HEK293 (cell line): Measurements from ENCODE around the gene TP73.

ENCODE experiments used
- CTCF ChIA-PET: fragments of 350-600 bp; formaldehyde crosslinking; extraction: SDS; loops from one replicate; lab custom pipeline; 2021; ENCODE audit warnings: antibody characterized with exemption; lab: Yijun Ruan, JAX
- POLR2A ChIA-PET: fragments of 300-600 bp; formaldehyde crosslinking; extraction: SDS; loops from one replicate; lab custom pipeline; 2020; ENCODE audit warnings: antibody characterized with exemption, inconsistent platforms; lab: Yijun Ruan, JAX
- H3K27ac ChIP-seq: fragments of 200-500 bp; sonication (Bioruptor generic); 2 replicates; pipeline ENCODE4 v1.5.1; 2014; ENCODE audit warnings: low read depth, low read length, control low read depth, inconsistent platforms; ENCODE audit errors: extremely low read depth
- H3K36me3 ChIP-seq, 2 experiments: fragments of 200-500 bp in 1 of 2; sonication (Bioruptor generic) in 1 of 2; 1 replicate in 1 of 2; 2 replicates in 1 of 2; pipeline ENCODE4 v1.5.1; 2014 to 2017; ENCODE audit warnings: inconsistent platforms in 2 of 2, low read length in 2 of 2; ENCODE audit not compliant: control insufficient read depth in 2 of 2, insufficient read depth in 1 of 2
- H3K4me1 ChIP-seq: fragments of 200-500 bp; sonication (Bioruptor generic); 2 replicates; pipeline ENCODE4 v1.5.1; 2014; ENCODE audit warnings: mild to moderate bottlenecking, low read length, inconsistent platforms; ENCODE audit not compliant: control insufficient read depth, insufficient read depth
- H3K4me3 ChIP-seq: 2 replicates; pipeline ENCODE4 v1.5.1; 2011; ENCODE audit warnings: low read depth, mild to moderate bottlenecking, control low read depth, low read length, moderate library complexity
- H3K9me3 ChIP-seq: fragments of 200-500 bp; sonication (Bioruptor generic); 2 replicates; pipeline ENCODE4 v1.5.1; 2014; ENCODE audit warnings: low read depth, low read length, inconsistent platforms; ENCODE audit not compliant: control insufficient read depth, insufficient read depth
- BCL11B ChIP-seq: fragments of 450-650 bp; formaldehyde crosslinking; IDR thresholded peaks from 2 replicates; pipeline ENCODE4 v1.5.1; 2016; ENCODE audit warnings: low read depth, missing biosample characterization, missing genetic modification characterization
- KLF9 ChIP-seq: fragments of 450-650 bp; formaldehyde crosslinking; IDR thresholded peaks from 2 replicates; pipeline ENCODE4 v1.5.1; 2016; ENCODE audit warnings: missing biosample characterization, missing genetic modification characterization, low read depth
- OSR2 ChIP-seq: fragments of 450-650 bp; formaldehyde crosslinking; IDR thresholded peaks from 2 replicates; pipeline ENCODE4 v1.5.1; 2016; ENCODE audit warnings: missing biosample characterization, missing genetic modification characterization
- SCRT1 ChIP-seq: fragments of 450-650 bp; formaldehyde crosslinking; IDR thresholded peaks from 2 replicates; pipeline ENCODE4 v1.5.1; 2016; ENCODE audit warnings: missing biosample characterization, missing genetic modification characterization, borderline replicate concordance
- TRIM28 ChIP-seq: IDR thresholded peaks from 2 replicates; pipeline ENCODE4 v1.6.1; 2011; ENCODE audit warnings: low read length, control low read depth, borderline replicate concordance
- WT1 ChIP-seq: fragments of 450-650 bp; formaldehyde crosslinking; IDR thresholded peaks from 2 replicates; pipeline ENCODE4 v1.5.1; 2016; ENCODE audit warnings: missing biosample characterization, missing genetic modification characterization
- YY1 ChIP-seq: fragments of 450-650 bp; formaldehyde crosslinking; IDR thresholded peaks from 2 replicates; pipeline ENCODE4 v1.5.1; 2018; ENCODE audit warnings: missing biosample characterization, missing genetic modification characterization
- ZBTB10 ChIP-seq: fragments of 450-650 bp; formaldehyde crosslinking; IDR thresholded peaks from 2 replicates; pipeline ENCODE4 v1.5.1; 2016; ENCODE audit warnings: missing biosample characterization, missing genetic modification characterization
- ZBTB26 ChIP-seq: fragments of 450-650 bp; formaldehyde crosslinking; optimal IDR thresholded peaks from 2 replicates; pipeline ENCODE3; 2016; ENCODE audit warnings: missing biosample characterization, mild to moderate bottlenecking, missing genetic modification characterization
- ZFP37 ChIP-seq: fragments of 450-650 bp; formaldehyde crosslinking; IDR thresholded peaks from 2 replicates; pipeline ENCODE4 v1.5.1; 2016; ENCODE audit warnings: missing biosample characterization, missing genetic modification characterization
- ZFP41 ChIP-seq: fragments of 450-650 bp; formaldehyde crosslinking; IDR thresholded peaks from 2 replicates; pipeline ENCODE4 v1.5.1; 2016; ENCODE audit warnings: missing biosample characterization, missing genetic modification characterization, borderline replicate concordance
- ZNF121 ChIP-seq: fragments of 450-650 bp; formaldehyde crosslinking; IDR thresholded peaks from 2 replicates; pipeline ENCODE4 v1.5.1; 2016; ENCODE audit warnings: missing biosample characterization, missing genetic modification characterization
- ZNF140 ChIP-seq: fragments of 450-650 bp; formaldehyde crosslinking; IDR thresholded peaks from 2 replicates; pipeline ENCODE4 v1.5.1; 2016; ENCODE audit warnings: missing biosample characterization, missing genetic modification characterization
- ZNF157 ChIP-seq: fragments of 450-650 bp; formaldehyde crosslinking; IDR thresholded peaks from 2 replicates; pipeline ENCODE4 v1.5.1; 2016; ENCODE audit warnings: missing biosample characterization, missing genetic modification characterization
- ZNF184 ChIP-seq: fragments of 450-650 bp; IDR thresholded peaks from 2 replicates; pipeline ENCODE4 v1.5.1; 2018; ENCODE audit warnings: missing biosample characterization, mild to moderate bottlenecking, missing genetic modification characterization
- ZNF211 ChIP-seq: fragments of 450-650 bp; formaldehyde crosslinking; IDR thresholded peaks from 2 replicates; pipeline ENCODE4 v1.5.1; 2016; ENCODE audit warnings: low read depth, missing biosample characterization, missing genetic modification characterization
- ZNF26 ChIP-seq: fragments of 450-650 bp; formaldehyde crosslinking; IDR thresholded peaks from 2 replicates; pipeline ENCODE4 v1.5.1; 2016; ENCODE audit warnings: missing biosample characterization, missing genetic modification characterization
- ZNF311 ChIP-seq: fragments of 450-650 bp; formaldehyde crosslinking; IDR thresholded peaks from 2 replicates; pipeline ENCODE4 v1.5.1; 2017; ENCODE audit warnings: missing biosample characterization, missing genetic modification characterization, borderline replicate concordance
- ZNF324 ChIP-seq: fragments of 450-650 bp; formaldehyde crosslinking; IDR thresholded peaks from 2 replicates; pipeline ENCODE4 v1.5.1; 2016; ENCODE audit warnings: missing biosample characterization, missing genetic modification characterization
- ZNF416 ChIP-seq: fragments of 450-650 bp; formaldehyde crosslinking; IDR thresholded peaks from 2 replicates; pipeline ENCODE4 v1.5.1; 2016; ENCODE audit warnings: missing biosample characterization, missing genetic modification characterization
- ZNF544 ChIP-seq: fragments of 450-650 bp; formaldehyde crosslinking; IDR thresholded peaks from 2 replicates; pipeline ENCODE4 v1.5.0; 2017; ENCODE audit warnings: missing biosample characterization, missing genetic modification characterization
- ZNF548 ChIP-seq: fragments of 450-650 bp; formaldehyde crosslinking; IDR thresholded peaks from 2 replicates; pipeline ENCODE4 v1.5.1; 2016; ENCODE audit warnings: missing biosample characterization, missing genetic modification characterization
- ZNF560 ChIP-seq: fragments of 450-650 bp; formaldehyde crosslinking; IDR thresholded peaks from 2 replicates; pipeline ENCODE4 v1.5.1; 2017; ENCODE audit warnings: missing biosample characterization, missing genetic modification characterization, borderline replicate concordance
- ZNF610 ChIP-seq: fragments of 450-650 bp; formaldehyde crosslinking; IDR thresholded peaks from 2 replicates; pipeline ENCODE4 v1.5.1; 2016; ENCODE audit warnings: missing biosample characterization, missing genetic modification characterization, borderline replicate concordance
- ZNF654 ChIP-seq: fragments of 450-650 bp; formaldehyde crosslinking; IDR thresholded peaks from 2 replicates; pipeline ENCODE4 v1.5.1; 2016; ENCODE audit warnings: low read depth, missing biosample characterization, missing genetic modification characterization
- ZNF747 ChIP-seq: fragments of 450-650 bp; formaldehyde crosslinking; IDR thresholded peaks from 2 replicates; pipeline ENCODE4 v1.5.1; 2016; ENCODE audit warnings: missing biosample characterization, missing genetic modification characterization
- ZNF76 ChIP-seq: fragments of 450-650 bp; formaldehyde crosslinking; IDR thresholded peaks from 2 replicates; pipeline ENCODE4; 2016; ENCODE audit warnings: low read depth, missing biosample characterization, missing genetic modification characterization, borderline replicate concordance
- ZNF837 ChIP-seq: fragments of 450-650 bp; formaldehyde crosslinking; IDR thresholded peaks from 2 replicates; pipeline ENCODE4 v1.5.1; 2016; ENCODE audit warnings: missing biosample characterization, missing genetic modification characterization
- ZNF843 ChIP-seq: fragments of 450-650 bp; formaldehyde crosslinking; IDR thresholded peaks from 2 replicates; pipeline ENCODE4 v1.5.1; 2016; ENCODE audit warnings: missing biosample characterization, missing genetic modification characterization
- ZSCAN18 ChIP-seq: fragments of 450-650 bp; formaldehyde crosslinking; IDR thresholded peaks from 2 replicates; pipeline ENCODE4 v1.5.1; 2016; ENCODE audit warnings: missing biosample characterization, missing genetic modification characterization
- TF ChIP-seq, protein P1 (sequence below): sonication (generic); formaldehyde crosslinking; IDR thresholded peaks from 2 replicates; pipeline ENCODE4 v1.8.1; 2022; ENCODE audit warnings: mild to moderate bottlenecking, moderate library complexity, missing genetic modification reagents

TP73 gene

DNA sequence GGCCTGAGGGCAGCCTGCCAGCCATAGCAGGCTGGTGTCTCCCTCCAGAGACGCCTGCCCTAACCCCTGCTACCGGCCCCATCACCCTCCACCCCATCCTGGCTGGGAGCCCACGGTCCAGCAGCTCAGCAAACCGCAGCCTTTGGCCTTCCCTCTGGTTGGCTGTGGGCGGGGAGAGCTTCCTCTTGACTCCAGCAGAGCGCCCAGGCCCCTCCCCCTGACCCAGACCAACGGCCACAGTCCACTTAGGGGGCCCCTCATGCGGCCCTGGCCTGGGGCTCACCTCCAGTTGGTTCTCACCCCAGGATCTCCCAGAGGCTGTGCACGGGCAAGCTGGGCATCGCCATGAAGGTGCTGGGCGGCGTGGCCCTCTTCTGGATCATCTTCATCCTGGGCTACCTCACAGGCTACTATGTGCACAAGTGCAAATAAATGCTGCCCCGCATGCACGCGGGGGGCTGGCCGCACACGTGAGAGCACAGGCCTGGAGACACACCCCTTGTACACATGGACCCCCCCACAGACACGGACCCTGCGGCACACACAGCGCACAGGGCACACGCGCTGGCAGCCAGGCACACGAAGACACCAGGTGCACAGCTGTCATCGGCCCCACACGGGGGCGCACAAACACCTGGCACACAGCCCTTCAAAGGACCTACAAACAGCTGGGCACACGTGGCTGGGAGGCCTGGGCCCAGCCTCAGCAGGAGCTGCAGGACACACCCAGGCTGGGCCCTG, 123.3 kb downstream of the TP73 start:
- Histone ChIP-seq H3K27ac (no peak overlapping the region), H3K9me3 (no peaks in the 10 kb centered on the region), H3K4me1 (no peaks in the 10 kb centered on the region), H3K4me3 (no peak overlapping the region), H3K36me3 (peaks cover 0 to 28% of the 10 kb centered on the region in 2 experiments; a peak in 2 of 3 replicates)
- ChIA-PET POLR2A (interaction anchor here (1.5 to 2.0 kb wide), 3 partner anchors 14 to 21 kb away, joined by 3 to 7 read pairs (median 5); partner anchors contain the start of gene LRRC47), CTCF (interaction anchor here (0.6 to 2.0 kb wide), 7 partner anchors 9 to 354 kb away, joined by 3 to 10 read pairs (median 3); no protein-coding TSS in a partner anchor)
- TF ChIP-seq ZNF26 (tag by site-specific recombination) (no peak), TRIM28 (no peak), YY1 (no peak), BCL11B (tag by site-specific recombination) (no peak; the same call in 1 of the 2 replicates), ZNF324 (tag by site-specific recombination) (no peak), ZFP41 (tag by site-specific recombination) (no peak), ZNF654 (tag by site-specific recombination) (no peak), ZNF548 (tag by site-specific recombination) (no peak), SCRT1 (tag by site-specific recombination) (no peak), ZNF140 (tag by site-specific recombination) (no peak), ZNF747 (tag by site-specific recombination) (no peak), ZNF211 (tag by site-specific recombination) (no peak), ZNF416 (tag by site-specific recombination) (no peak), ZFP37 (tag by site-specific recombination) (no peak), ZNF544 (no peak), ZNF121 (tag by site-specific recombination) (no peak; the same call in 1 of the 2 replicates), WT1 (tag by site-specific recombination) (no peak), OSR2 (no peak), ZNF843 (tag by site-specific recombination) (no peak), ZBTB10 (peak; percentile 71; the same call in 1 of the 2 replicates), ZBTB26 (peak; percentile 23), ZNF837 (tag by site-specific recombination) (no peak), KLF9 (peak; percentile 77), ZSCAN18 (no peak), ZNF157 (tag by site-specific recombination) (no peak), ZNF311 (tag by site-specific recombination) (no peak), ZNF184 (tag by site-specific recombination) (no peak), ZNF560 (tag by site-specific recombination) (no peak), ZNF76 (tag by site-specific recombination) (peak; percentile 17; the same call in 1 of the 2 replicates), ZNF610 (tag by site-specific recombination) (no peak)
- TF ChIP-seq, protein P1, sequence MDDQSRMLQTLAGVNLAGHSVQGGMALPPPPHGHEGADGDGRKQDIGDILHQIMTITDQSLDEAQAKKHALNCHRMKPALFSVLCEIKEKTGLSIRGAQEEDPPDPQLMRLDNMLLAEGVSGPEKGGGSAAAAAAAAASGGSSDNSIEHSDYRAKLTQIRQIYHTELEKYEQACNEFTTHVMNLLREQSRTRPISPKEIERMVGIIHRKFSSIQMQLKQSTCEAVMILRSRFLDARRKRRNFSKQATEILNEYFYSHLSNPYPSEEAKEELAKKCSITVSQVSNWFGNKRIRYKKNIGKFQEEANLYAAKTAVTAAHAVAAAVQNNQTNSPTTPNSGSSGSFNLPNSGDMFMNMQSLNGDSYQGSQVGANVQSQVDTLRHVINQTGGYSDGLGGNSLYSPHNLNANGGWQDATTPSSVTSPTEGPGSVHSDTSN (CRISPR knock-in tag) = no peak
